ENCODE measurements around the gene DEDD2.
"Not testable (repeated sequence)": the region's sequence is repeated elsewhere in the genome, so short reads cannot be mapped to it uniquely, and the experiment has no call there.

DEDD2 gene, protein sequence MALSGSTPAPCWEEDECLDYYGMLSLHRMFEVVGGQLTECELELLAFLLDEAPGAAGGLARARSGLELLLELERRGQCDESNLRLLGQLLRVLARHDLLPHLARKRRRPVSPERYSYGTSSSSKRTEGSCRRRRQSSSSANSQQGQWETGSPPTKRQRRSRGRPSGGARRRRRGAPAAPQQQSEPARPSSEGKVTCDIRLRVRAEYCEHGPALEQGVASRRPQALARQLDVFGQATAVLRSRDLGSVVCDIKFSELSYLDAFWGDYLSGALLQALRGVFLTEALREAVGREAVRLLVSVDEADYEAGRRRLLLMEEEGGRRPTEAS

DNA sequence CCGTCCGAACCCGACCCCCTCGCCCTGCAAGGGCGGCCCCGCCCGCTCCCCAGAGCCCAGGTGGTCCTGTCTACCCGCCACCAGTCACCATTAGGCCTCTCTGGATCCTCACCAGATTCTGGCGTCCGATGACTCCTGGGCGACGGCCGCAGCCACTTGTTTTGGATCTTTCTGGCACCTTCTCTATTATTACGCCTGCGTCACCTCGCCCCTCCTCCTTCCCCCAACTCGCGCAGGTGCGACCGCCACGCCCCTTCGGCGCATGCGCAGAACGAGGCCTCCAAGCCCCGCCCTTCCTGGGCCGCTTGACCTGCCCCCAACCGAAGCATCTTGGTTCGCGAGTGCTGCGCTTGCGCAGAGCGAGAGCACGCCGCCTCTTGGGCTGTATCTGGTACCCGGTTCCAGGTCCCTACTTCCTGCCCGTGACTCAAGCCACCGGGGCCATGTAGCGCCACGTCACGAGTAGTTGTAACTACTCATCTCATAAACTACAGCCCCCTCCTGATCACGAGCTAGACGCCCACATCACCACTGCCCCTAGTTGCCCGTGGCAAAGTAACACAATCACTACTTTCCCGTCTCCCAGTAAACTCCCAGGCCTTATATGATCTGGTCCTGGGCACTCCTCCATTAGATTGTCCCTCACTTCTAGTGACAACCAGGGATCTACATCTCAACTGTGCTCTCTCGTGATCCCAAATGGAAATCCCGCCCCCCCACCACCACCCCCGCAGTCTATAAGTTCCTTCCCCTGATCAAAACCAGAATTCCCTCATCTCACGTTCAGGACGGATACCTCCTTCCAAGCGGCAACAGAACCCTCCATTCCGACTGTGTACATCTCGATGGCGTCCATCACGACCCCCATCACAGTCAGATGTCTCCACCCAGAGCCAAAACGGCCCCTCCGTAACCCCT lies at the start of gene DEDD2:
Gene DEDD2, minus strand, starts transcription at position 158 of the 918 bp plus-strand sequence. CDS start 670 bp downstream, outside the sequence.
- DNase-seq: peak; percentile 99

DNA sequence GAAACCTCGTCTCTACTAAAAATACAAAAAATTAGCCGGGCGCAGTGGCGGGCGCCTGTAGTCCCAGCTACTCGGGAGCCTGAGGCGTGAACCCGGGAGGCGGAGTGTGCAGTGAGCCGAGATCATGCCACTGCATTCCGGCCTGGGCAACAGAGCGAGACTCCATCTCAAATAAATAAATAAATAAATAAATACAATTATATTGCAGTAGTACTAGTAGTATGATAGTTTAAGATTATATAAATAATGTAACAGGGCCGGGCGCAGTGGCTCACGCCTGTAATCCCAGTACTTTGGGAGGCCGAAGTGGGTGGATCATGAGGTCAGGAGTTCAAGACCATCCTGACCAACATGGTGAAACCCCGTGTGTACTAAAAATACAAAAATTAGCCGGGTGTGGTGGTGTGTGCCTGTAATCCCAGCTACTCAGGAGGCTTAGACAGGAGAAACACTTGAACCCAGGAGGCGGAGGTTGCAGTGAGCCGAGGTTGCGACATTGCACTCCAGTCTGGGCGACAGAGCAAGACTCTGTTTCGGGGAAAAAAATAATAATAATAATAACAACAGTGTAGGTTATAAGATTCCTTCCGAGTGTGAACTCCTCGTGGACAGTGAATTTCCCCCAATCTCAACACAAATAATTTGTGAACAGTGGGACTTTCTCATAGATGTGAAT lies 49.6 kb upstream of the DEDD2 start:
- not testable (repeated sequence) for DNase-seq

DNA sequence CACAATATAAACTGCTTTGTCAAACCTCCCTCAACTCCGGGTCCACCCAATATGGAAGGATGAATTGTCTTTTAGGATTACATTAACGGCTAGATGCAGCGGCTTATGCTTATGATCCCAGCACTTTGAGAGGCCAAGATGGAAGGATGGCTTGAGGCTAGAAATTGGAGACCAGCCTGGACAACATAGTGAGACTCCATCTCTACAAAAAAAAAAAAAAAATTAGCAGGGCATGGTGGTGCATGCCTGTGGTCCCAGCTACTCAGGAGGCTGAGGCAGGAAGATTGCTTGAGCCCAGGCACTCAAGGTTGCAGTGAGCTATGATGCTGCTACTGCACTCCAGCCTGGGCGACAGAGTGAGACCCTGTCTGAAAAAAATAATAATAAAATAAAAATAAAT lies 48.6 kb upstream of the DEDD2 start:
- DNase-seq: not testable (repeated sequence)

DNA sequence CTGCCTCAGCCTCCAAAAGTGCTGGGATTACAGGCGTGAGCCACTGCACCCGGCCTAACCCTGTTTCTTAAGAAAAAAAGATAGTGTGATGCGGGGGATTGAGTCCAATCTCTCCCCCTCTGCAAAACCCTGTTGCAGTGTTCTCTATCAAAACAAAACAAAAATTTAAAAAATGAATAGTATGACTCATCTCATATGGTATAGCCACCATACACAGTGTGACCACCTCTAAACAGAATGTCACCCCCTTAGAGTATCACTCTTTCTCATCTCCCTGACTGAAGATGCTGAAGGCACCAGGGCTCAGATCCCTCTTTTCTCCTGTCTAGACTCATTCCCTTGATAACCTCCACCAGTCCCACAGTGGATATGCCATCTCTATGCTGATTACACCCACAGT lies 44.3 kb upstream of the DEDD2 start:
- no peak for DNase-seq

DNA sequence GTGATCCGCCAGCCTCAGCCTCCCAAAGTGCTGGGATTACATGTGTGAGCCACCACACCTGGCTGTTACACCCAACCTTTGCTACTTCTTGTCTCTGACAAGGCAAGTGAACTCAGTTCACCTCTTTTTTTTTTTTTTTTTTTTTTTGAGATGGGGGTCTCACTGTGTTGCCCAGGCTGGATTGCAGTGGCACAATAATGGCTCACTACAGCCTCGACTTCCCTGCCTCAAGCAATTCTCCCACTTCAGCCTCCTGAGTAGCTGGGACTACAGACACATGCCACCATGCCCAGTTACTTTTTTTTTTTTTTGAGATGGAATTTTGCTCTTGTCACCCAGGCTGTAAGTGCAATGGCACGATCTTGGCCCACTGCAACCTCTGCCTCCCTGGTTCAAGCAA lies 40.4 kb upstream of the DEDD2 start:
- DNase-seq: not testable (repeated sequence)

DNA sequence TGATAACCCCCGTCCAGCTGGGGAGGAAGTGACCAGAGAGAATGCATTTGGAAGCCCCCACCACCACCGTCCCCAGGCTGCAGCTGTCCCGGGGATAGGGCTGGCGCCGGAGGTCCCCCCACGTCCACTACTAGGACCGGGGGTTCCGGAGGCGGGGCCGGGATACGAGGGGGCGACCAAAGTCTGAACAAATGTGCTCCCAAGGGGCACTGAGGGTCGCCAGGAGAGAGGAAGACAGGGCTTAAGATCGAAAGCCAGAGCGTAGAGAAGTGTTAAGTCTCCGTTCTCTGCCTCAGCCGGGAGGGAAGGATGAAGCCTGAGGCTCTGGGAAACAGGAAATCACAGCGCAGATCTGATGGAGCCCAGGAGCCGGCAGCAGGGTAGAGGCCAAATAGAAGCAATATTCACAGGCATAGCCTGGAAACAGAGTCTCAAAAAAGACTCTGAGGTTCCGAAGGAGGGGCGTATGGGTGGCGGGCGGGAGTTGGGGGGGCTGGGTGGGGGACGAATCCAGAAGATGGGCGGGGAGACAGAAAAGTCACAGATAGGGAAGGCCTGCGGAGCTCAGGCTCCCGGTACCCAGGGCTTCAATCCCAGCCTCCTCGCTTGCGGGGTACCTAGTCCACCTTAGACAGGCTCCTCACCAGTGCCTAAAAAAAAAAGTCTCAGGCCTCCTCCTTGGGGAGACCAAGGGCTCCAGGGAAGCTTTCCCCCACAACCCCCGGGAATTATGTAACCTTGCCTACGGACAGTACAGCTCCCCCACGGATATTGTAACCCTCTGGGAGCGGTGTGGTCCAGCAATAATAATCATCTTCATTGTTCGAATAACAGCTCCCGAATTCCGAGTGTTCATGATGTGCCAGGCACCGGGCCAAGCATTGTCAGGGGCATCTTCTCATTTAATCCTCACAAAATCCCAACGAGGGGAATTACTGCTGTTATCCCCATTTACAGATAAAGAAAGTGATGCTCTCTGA lies 38.6 kb upstream of the DEDD2 start:
- DNase-seq: no peak

DNA sequence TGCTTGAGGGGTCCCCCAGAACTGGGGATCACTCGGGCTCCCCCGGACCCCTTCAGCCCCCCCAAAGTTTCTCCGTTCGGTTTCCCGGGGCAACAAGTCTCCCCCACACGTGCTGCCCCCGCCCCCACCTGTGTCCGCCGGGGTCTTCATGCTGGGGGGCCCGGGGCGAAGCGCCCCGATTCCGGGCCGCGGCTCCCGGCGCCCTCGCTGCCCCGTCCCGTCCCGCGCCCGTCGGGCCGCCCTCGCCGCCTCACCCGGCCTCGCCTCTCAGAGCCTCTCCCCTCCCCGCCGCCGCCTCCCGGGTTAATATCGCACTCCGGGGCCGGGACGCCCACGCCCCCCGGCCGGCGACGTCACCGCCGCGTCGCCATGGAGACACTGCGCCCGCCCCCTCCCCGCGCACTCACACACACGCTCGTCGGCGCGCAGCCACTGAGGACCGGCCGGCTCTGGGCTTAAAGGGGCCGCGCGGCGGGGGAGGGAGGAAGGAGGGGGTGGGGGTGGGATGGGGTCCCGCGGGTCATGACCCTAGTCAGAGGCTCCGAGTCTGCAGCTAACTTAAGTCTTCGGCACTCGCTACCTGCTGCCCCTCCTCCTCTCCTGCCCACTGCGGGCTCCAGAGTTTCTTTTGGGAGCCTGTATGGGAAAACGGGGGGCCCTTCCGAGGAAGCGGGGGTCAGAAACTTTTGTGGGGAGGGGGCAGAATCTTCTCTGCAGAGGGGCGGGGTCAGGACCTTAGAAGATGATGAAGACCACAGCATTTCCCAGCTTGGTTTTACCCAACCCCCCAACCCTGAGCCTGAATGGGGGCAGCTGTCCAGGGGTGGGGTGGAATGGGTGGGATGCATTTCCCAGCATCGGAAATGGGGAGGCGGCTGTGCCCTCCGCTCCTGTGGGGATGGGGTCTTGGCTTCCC lies 37.6 kb upstream of the DEDD2 start, which contains the start of gene ERF:
Gene ERF, minus strand, starts transcription at position 279 of the 916 bp plus-strand sequence. Its CDS starts 129 bp downstream, at position 150.
- peak; percentile 93 for DNase-seq

DNA sequence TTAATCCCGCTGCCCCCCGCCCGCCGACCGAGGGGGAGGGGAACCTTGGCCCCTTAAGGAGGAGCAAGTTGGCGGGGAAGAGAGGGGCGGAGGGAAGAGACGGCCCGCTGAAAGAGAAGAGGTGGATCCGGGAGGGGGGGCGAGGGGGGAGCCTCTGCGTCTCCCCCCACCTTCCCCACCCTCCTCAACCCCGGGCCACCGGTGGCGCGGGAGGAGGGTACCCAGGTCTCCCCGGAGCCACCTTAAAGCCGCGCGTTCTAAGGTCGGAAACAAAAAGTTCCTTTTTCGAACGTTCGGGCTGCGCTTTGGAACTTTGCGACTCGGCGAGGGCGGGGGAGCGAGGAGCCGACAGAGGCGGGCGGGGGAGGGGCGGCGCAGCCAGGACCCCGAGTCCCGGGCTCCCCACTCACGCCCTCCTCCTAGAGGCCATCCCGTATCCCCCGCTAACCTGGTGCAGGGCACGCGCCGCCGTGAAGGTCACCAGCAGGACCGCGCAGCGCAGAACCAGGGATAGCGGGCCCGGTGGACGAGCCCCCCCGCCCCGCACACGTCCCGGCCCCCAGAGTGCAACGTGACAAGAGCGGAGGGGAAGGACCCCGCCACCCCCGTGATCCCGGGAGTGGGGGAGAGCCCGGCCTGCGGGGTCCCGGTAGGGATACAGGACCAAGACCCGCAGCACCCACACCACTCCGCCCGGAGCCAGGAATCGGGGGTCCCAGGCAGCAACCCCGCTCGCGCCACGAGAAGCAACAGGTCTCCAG lies 36.8 kb upstream of the DEDD2 start:
- peak; percentile 82 for DNase-seq

DNA sequence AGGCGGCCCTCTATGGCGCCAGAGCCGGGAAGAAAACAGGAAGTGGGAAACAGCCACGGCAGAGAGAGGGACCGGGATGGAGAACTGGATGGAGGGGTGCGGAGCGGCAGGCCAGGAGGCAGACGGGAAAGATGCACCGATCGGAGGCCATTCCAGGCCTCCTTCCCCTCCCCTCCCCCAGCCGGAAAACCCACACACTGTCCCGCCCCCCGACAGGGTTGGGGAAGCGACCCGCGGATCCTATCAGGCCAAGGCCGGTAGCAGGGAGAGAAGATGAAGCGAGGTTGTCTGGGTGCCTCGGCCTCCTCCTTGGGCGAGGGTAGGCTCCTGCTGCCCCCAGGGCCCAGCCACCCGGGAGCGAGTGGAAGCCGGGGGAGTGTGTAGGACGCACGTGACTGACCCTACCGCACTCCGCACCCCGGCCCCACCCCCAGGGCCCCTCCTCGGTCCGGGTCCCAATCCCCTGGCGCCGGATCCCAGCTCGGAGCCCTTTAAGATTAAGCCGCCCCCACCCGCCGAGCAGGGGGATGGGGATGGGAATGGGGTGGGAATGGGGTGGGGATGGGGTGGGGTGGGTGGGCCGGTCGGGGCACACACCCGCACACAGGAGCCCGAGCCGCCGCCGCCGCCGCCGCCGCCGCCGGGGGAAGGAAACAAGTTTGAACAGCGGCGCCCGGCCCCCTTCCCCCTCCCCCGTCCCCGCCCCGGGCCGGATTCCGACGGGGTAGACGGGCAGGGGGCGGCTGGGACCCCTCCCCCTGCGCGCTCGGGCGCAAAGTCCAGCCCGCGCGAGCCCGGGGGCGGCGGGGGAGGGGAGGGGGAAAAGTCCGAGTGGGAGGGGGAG lies 36.0 kb upstream of the DEDD2 start:
- peak; percentile 64 for DNase-seq

DNA sequence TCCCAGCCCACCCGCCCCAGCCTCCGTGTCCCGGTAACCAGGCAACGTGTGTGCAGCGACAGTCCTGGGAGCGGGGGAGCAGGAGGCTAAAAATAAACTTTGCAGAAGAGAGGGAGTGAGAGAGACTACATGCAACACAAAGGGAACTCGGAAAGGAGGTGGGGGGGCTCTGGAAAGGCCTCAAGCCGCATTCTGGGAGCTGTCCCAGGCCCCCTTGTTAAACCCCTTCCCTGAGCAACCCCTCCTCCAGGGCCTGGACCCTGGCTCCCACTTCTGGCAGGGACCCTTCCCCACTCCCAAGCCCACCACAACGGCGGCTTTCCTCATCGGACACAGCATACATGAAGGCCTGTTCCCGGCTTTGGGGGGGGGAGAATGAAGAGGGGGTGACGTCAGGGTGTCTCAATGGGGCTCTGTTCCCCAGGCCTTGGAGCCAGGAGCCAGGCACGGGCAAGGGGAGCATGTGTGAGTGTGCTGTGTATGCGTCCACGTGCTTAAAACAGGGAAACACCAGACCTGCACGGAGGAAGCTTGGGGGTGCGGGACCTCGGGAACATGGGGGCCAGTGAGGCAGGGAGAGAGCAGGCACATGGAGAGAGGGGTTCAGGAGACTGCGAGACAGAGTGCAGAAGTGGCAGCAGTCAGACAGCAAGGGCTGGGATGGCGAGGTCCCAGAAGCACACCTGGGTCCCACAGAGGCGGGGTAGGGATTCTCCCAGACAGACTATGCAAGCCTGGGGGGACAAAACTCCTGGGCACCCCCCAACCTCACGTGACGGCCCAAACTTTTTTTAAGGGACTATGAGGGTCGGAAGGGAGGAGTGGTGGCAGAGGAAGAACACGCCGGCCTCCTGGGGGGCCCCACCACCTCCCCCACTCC lies 35.1 kb upstream of the DEDD2 start:
- no peak for DNase-seq

DNA sequence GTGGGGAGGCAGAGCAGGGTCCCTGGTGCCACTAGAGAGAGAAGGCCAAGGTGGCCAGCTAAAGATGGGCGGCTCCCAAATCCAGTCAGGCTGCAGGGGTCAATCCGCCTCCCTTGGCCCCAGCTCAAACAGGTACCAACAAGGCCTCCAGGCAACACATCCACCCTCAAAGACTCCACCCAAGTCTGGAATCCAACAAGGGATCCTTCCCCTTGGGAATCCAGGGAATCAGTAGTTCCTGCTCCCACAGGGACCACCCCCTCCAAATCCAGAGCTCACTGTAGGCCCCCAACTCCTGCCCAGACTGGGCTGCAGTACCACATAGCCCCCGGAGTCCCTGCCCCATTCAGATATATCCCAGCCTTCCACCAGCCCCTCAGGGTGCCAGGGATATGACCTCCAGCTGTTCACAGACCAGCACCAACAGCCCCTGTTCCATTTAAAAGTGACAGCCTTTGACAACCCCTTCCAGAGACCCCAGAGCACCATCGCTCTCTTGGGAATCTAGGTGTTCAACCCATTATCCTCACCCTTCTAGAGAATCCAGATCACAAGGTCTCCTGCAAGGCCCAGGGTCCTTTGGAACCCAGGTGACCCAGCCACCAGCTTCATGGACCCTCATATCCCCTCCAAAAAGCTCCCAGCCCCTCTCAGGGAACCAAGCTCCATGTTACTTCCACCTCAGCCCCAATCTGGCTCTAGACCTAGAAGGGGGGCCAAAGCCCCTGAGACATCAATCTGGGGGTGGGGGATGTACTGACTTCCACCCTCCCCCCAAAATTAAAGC lies 34.3 kb upstream of the DEDD2 start:
- no peak for DNase-seq

DNA sequence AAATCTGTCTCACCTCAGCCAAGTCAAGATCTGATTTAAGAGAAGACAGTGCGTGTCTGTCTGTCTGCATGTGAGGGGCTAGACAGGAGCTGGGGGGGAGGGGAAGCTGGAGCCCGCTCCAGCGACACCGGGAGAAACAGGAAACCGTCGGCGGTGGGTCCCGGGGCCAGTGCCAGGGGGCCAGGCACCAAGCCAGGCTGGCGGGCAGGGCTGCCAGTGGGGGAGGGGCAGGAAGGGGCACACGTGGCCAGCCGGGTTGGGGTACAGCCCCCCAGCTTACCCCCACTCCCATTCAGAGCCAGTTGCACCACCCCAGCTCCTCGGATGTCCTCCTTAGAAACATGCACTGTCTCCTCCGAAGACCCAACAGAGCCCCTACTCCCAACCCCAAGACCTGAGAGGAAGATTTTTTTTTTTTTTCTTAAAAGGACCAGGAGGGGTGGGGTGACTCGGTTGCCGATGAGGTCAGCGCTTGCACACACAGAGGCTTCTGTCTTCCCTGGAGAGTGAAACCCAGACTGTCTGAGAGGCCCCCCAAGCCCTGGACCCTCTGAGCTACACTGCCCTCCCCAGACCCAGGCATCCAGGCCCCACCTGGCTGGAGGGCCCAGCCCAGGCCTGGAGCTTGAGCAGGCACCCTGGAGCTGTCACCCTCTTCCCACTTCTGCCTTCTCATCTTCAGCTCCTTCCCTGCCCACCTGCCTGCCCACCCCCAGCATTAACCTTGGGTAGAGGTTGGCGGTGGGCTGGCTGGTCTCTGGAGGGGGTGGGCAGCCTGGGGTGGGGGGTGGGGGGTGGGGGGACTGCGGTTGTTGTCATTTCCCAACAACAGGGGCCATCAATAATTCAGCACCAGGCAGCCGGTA lies 33.4 kb upstream of the DEDD2 start:
- DNase-seq: no peak

DNA sequence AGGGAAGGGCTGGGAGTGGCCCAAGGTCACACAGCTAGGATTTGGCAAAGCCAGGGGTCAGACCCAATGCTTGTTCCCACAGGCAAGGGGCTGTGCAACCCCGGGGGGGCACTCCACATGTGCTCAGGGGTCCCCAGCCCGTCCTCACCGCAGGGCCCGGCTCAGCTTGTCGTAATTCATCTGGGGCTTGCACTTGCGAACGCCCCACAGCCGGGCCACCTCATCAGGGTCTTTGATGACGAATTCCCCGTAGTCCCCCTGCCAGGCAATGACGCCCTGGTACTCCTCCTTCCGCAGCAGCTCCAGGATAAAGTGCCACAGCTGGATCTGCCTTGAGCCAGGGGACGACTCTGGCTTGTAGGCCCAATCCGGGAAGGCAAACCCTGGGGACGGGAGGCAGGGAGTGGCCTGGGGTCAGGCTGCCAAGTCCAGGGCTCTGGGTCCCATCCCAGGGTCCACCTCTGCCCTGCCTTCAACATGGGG lies 32.7 kb upstream of the DEDD2 start:
- DNase-seq: no peak

DNA sequence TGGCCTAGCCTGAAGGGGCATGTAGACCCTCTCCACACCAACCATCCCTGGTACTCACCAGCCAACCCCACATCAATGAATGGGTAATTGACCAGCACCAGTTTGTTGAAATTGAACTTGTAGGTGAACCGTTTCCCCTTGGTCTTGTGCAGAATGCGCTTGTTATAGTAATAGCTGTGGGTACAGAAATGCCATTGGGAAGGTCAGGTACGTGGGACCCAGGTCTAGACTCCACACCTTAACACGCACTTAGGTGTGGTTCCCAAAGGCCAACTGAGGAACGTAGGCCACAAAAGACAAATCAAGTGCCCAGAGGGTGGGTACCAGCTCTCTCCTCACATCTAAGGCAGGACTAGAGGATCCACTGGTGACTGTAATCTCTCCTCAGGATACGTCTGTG lies 32.3 kb upstream of the DEDD2 start:
- DNase-seq: no peak

DNA sequence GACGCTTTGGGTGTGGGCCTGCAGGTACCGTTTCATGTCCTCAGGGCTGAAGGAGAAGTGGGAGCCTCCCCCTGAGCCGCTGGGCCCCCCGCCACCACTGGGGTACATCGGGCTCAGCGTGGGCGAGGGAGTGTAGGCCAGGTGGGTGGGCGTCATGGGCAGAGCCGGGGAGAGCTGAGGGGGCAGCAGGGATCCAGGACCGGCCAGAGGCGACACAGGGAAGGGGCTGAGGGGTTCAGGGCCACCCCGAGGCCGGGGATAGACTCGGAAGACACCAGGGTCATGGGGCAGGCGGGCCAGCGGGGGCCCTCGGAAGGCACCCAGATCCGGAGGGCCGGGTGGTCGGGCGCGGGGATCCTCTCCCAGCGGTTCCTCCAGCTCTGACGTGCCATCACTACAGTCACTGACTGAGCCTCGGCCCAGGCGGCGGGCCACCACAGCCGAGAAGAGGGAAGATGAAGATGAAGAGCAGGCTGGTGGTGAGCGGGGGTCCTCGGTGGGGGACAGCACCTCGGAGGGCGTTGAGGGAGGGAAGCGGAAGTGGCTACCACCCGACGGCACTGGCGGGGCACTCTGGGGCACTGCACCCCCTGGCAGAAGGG lies 31.8 kb upstream of the DEDD2 start:
- no peak for DNase-seq
